HG02885 (cell line): ENCODE measurements around the gene UBTF.

Experiments
- ATAC-seq: cut with Tn5 transposase; IDR thresholded peaks from one replicate; pipeline ENCODE4 v1.9.1; 2021; ENCODE audit warnings: mild to moderate bottlenecking; ENCODE audit not compliant: unreplicated experiment, poor library complexity

UBTF gene

DNA sequence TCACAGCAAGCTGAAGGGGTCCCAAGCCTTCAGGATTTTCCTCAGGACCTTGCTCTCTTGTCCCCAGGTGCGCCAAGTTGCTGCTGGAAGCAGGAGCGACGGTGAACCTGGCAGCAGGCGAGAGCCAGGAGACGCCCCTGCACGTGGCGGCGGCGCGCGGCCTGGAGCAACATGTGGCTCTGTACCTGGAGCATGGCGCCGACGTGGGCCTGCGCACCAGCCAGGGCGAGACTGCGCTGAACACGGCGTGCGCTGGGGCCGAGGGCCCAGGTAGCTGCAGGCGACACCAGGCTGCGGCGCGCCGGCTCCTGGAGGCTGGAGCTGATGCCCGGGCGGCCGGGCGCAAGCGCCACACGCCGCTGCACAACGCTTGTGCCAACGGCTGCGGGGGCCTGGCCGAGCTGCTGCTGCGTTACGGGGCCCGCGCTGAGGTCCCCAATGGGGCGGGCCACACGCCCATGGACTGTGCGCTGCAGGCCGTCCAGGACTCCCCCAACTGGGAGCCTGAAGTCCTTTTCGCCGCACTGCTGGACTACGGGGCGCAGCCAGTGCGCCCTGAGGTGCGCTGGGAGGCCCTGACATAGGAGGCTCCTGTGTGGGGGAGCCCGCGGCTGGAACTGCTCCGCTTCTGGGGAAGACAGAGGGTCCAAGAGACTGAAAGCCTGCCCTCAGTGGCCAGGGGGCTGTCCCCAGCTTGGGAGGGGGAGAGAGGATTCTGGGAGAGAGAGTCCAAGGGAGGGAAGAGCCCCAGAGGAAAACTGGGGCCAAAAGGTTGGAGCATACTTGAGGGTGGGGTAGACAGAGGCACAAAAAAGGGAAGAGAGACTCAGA, 42.6 kb downstream of the UBTF start:
- no peak for ATAC-seq

DNA sequence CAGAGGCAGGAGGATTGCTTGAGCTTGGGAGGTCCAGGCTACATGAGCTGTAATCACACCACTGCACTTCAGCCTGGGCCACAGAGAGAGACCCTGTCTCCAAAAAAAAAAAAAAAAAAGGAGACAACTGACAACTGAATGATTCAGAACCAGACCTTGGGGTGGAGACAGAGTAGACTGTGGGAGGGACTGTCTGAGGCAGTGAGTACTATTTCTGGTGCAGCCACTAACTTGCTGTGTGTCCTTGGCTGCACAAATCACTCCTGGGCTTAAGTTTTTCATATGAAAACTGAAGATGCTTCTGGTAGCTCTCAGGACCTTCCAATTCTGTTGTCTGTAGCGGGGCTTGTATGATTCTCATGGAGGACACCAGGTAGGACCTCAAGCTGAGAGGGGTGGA, 43.2 kb downstream of the UBTF start:
- no peak for ATAC-seq

DNA sequence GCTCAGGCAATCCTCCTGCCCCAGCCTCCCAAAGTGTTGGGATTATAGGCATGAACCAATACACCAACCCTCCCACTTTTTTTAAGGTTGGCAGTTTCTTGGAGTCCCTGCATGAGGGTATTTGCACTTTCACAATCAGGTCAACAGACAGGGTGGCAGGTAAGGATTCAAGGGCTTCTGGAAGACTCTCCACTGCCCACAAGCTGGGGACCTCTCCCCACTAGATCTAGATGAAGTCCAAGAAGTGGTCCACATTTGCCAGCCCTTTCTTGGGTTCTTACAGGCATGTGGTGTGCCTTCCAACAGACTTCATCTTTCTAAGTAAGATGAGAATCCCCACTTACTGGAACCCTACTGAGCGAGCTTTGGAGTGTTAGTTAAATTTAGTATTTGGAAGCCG, 45.0 kb downstream of the UBTF start:
- ATAC-seq = no peak

DNA sequence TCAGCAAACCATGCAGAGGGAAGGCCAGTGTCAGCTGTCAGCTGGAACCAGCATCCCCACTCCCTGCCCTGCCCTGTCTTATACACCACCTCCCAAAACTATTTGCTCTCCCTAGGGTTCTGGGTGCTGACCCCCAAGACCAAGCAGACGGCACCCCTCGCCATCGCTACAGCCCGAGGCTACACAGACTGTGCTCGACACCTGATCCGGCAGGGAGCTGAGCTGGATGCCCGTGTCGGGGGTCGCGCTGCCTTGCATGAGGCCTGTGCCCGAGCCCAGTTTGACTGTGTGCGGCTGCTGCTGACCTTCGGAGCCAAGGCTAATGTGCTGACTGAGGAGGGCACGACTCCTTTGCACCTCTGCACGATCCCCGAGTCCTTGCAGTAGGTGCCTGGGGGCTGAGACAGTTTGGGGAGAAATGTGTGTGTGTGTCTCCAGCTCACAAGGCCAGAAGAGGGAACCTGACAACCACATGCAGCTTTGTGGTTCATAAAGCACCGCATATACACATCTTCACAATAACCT, 47.5 kb downstream of the UBTF start:
- no peak for ATAC-seq

DNA sequence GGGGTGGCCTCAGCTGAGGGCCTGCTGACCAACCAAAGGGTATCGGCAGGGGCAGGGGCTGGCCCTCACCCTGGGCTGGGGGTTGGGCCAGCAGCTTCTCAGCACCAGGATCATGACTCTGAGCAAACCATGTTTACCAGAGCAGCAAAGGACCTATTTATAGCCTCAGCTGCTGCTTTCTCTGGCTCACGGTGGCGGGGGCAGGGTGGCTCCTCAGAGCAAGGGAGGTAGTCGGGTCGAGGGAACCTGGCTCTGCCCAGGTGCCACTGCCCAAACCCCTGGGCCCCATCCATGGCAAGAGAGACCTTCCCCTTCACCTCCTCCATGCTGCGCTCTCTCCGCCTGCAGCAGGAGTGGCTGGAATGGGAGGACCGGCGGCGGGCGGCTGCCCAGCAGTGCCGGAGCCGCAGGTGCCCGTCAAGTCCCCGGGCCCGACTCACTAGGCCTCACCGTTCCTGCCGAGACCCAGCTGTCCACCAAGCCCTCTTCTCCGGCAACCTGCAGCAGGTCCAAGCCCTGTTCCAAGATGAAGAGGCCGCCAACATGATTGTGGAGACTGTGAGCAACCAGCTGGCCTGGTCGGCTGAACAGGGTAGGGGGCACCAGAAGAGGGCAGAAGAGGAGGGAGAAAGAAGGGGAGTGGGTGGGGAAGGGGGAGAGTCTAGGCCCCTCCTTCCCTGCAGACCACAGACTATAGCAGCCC, 48.8 kb downstream of the UBTF start, which contains the start of gene ASB16:
TSS of gene ASB16 (plus strand) at position 206 of the 703 bp plus-strand sequence. CDS start at position 292, 86 bp downstream.
- no peak for ATAC-seq

DNA sequence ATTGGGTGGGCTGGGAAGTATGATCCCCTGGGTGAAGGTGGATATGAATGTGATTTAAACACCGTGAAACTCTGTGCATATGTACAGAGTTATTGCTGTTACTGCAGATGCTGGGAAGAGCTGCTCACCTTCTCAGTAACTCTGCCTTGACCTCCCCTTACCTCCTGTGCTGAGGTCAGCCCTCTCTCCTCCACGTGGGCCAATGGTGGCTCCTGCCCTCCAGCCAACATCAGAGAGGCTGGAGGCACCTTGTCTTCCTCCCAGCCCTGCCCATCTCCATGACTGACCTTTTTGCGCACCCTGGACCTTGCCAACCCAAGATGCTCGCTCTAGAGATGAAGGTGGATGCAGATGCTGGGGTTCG, 49.4 kb downstream of the UBTF start:
- no peak for ATAC-seq

DNA sequence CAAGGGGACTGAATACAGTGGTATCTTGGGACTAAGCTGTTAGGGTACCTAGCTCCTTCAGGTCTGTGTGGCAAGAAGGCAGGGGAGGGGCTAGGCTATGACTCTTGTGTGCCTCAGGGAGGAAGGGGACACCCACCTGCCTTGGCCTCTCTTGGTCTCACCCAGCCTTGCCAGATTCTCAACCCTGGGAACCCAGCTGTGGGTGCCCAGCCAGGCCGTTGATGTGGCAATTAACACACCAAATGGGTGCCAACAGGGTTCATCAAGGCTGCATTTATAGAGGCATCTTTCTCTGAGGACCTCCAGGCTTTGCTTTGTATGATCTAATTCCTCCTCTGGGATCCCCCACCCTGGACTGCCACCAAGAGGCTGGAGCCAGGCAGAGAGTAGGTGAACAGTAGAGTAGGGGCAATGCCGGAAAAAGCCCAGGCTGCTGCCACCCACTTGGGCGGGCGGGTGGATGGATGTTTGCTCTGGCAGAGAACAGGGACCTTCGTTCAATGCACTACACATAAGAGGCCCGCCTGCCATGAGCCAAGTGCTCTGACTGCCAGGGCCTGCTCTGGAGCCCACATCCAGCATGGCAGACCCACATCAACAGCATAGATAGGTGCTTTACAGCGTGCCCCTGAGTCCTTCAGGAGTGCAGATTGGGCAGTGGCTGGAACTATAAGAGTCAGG, 52.2 kb downstream of the UBTF start:
- no peak for ATAC-seq

DNA sequence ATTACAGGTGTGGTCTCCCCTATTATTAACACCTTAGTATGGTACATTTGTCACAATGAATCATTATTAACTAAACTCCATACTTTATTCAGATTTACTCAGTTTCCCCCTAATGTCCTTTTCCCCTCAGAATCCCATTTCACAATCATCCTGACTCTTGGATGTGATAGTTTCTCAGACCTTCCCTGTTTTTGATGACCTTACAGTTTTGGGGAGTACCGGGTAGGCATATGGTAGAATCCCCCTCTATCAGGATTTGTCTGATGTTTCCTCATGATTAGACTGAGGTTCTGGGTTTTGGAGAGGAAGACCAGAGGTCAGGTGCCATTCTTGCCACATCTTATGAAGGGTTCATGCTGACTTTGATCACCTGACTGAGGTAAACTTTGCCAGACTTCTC, 55.0 kb downstream of the UBTF start:
- no peak for ATAC-seq

DNA sequence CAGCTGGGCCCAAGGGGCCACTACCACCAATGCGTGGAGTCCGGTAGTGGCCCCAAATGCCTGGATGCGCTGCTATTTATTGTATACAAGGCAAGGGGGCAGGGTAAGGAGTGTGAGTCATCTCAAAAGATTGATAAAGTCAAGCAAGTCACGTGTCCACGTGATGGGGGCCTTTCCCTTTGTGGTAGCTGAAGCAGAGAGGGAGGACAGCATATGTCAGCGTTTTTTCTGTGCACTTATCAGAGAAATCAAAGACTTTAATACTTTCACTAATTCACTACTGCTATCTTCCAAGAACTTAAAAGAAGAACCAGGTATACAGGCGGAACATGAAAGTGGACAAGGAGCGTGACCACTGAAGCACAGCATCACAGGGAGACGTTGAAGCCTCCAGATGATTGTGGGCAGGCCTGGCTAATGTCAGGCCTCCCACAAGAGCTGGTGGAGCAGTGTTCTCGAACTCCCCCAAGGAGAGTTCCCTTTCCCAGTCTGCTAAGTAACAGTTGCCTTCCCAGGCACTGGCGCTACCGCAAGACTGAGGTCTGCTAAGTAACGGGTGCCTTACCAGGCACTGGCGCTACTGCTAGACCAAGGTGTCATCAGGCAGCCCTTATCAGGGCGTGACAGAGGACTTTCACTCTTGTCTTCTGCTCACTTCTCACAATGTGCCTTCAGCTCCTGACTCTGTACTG, 59.8 kb downstream of the UBTF start:
- no peak for ATAC-seq

DNA sequence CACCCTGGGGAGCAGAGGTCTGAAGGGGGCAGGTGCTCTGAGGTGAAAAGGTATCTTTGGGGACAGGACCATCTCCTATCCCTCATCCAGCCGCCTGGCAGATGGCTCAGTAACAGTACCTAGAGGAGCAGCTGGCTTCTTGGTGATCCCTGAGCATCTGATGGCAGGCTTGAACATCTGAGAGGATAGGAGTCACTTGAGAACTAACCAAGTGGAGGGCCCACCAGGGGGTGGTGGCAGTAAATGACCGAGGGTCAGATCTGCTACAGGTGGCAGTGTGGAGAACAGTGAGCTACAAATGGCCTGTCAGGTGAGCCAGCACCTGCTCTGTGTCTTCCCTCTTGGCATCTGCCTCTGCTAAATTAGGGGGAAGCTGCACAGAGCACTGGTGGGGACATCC, 64.0 kb downstream of the UBTF start:
- no peak for ATAC-seq
